ENCODE measurements around the gene PCED1A. TPM values are rescaled to one million over a fixed set of nuclear protein-coding genes. Genes with fewer than 3 reads are reported as not detected.

Gene PCED1A
- total and polyA plus RNA-seq, 2 donors (not counting 3 experiments of a cell fraction or from before 2014, with no cell fraction given): 20.1 to 32.0 TPM

- no peaks in the 10 kb centered on the region for H3K79me2 ChIP-seq (ENCODE audit: control insufficient read depth, insufficient read depth, low read length)
- no peaks in the 10 kb centered on the region for H3K27me3 ChIP-seq (ENCODE audit: control insufficient read depth in 2 of 2, insufficient read depth in 2 of 2, low read length in 2 of 2)
- no peak overlapping the region for H3K9ac ChIP-seq (replicated peaks; ENCODE audit: extremely low read depth, insufficient read depth, low read length)
- H3K36me3 ChIP-seq (ENCODE audit: control insufficient read depth in 2 of 2, extremely low read depth in 1 of 2, insufficient read depth in 2 of 2, low read length in 2 of 2): no peaks in the 10 kb centered on the region
- H3K4me2 ChIP-seq (ENCODE audit: insufficient read depth, low read length): no peak overlapping the region
- H3K9me3 ChIP-seq (replicated peaks; ENCODE audit: control insufficient read depth, insufficient read depth, low read length): no peaks in the 10 kb centered on the region
- no peaks in the 10 kb centered on the region for H3K9me1 ChIP-seq (replicated peaks; ENCODE audit: control insufficient read depth, extremely low read depth, insufficient read depth, low read length)
- no peak overlapping the region for H3K27ac ChIP-seq (ENCODE audit: insufficient read depth, low read depth, low read length)
- no peak overlapping the region for H3K4me3 ChIP-seq (replicated peaks in 1 of 3; ENCODE audit: insufficient read depth in 1 of 3, low read depth in 1 of 3, low read length in 3 of 3)
- no peak for FAIRE-seq
- no peaks in the 10 kb centered on the region for H3K4me1 ChIP-seq (ENCODE audit: control insufficient read depth, extremely low read depth, insufficient read depth, low read length)
- POLR2A ChIA-PET: no interaction called here
- TF ChIP-seq FOS (IDR thresholded peaks at IDR 0.05; ENCODE audit: borderline replicate concordance, insufficient read depth, low read length) (no peak), MYC (IDR thresholded peaks at IDR 0.05; ENCODE audit: low read depth, low read length) (no peak), GATA2 (IDR thresholded peaks at IDR 0.05; ENCODE audit: insufficient read depth, insufficient read length, low read depth, low read length) (no peak), POLR2A (IDR thresholded peaks at IDR 0.05; ENCODE audit: low read depth, low read length) (no peak), MAX (IDR thresholded peaks at IDR 0.05; ENCODE audit: insufficient read depth, insufficient read length) (no peak), JUN (IDR thresholded peaks at IDR 0.05; ENCODE audit: borderline replicate concordance, insufficient read depth, insufficient read length, low read depth) (no peak), POLR2AphosphoS5 (IDR thresholded peaks at IDR 0.05; ENCODE audit: insufficient read depth, low read depth, low read length) (no peak), EZH2 (IDR thresholded peaks at IDR 0.05; ENCODE audit: borderline replicate concordance, low read depth, low read length, severe bottlenecking) (no peak)
- TF ChIP-seq, protein P1, sequence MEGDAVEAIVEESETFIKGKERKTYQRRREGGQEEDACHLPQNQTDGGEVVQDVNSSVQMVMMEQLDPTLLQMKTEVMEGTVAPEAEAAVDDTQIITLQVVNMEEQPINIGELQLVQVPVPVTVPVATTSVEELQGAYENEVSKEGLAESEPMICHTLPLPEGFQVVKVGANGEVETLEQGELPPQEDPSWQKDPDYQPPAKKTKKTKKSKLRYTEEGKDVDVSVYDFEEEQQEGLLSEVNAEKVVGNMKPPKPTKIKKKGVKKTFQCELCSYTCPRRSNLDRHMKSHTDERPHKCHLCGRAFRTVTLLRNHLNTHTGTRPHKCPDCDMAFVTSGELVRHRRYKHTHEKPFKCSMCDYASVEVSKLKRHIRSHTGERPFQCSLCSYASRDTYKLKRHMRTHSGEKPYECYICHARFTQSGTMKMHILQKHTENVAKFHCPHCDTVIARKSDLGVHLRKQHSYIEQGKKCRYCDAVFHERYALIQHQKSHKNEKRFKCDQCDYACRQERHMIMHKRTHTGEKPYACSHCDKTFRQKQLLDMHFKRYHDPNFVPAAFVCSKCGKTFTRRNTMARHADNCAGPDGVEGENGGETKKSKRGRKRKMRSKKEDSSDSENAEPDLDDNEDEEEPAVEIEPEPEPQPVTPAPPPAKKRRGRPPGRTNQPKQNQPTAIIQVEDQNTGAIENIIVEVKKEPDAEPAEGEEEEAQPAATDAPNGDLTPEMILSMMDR (IDR thresholded peaks at IDR 0.05; ENCODE audit: extremely low read depth in 1 of 2, insufficient read depth in 1 of 2, low read depth in 1 of 2, low read length in 2 of 2): no peak
- H4K20me1 ChIP-seq (replicated peaks; ENCODE audit: control insufficient read depth, extremely low read depth, insufficient read depth, low read length): no peaks in the 10 kb centered on the region
- CTCF ChIA-PET: interaction anchor here (0.7 to 1.7 kb wide), 2 partner anchors 10 to 94 kb away, joined by 4 read pairs; no protein-coding TSS in a partner anchor
- BruUV-seq (replicated peaks): no TSS peak
- intact Hi-C loops (cut with micrococcal nuclease): no loop called here
- no peak for DNase-seq (ENCODE audit: low read depth, low spot score)
- dilution Hi-C loops (cut with MboI; ENCODE audit: extremely low pct_ligation_motif_present, low sequenced_read_pairs): no loop called here
- no peak overlapping the region for H2AFZ ChIP-seq (ENCODE audit: low read depth, low read length)
These were observed 6.2 kb upstream of the PCED1A start for GRCh38 chr20:2846698-2847097.

Measured in endothelial cell of umbilical vein (primary cell).